GM12878 (cell line): ENCODE results near the gene FAHD1. TPM values are rescaled to one million over a fixed set of nuclear protein-coding genes. Genes with fewer than 3 reads are reported as not detected.

Experiments used
- CHD1 ChIP-seq: IDR thresholded peaks from 2 replicates; pipeline ENCODE4 v1.6.1; 2012; ENCODE audit warnings: low read depth, low read length, improper control_type of control experiment
- CTCF ChIP-seq, 3 experiments: IDR thresholded peaks in 2 of 3; conservative IDR thresholded peaks in 1 of 3; 2 replicates each; pipeline ENCODE4 v1.5.1; 2011; ENCODE audit warnings: low read depth in 3 of 3, low read length in 3 of 3, mild to moderate bottlenecking in 3 of 3, control low read depth in 2 of 3, moderate library complexity in 2 of 3, inconsistent platforms in 1 of 3, mixed read lengths in 1 of 3; ENCODE audit not compliant: control insufficient read depth in 2 of 3, insufficient read depth in 1 of 3; ENCODE audit errors: extremely low read depth in 1 of 3
- EED ChIP-seq: sonication (generic); IDR thresholded peaks from 2 replicates; pipeline ENCODE4 v1.6.1; 2016; ENCODE audit warnings: antibody characterized with exemption, low read depth
- EGR1 ChIP-seq, 2 experiments: IDR thresholded peaks; 1 replicate in 1 of 2; 2 replicates in 1 of 2; pipeline ENCODE4 v1.6.1; 2011 to 2012; ENCODE audit warnings: low read depth in 2 of 2, low read length in 2 of 2, borderline replicate concordance in 1 of 2, mild to moderate bottlenecking in 1 of 2, moderate library complexity in 1 of 2
- MTA3 ChIP-seq: IDR thresholded peaks from 2 replicates; pipeline ENCODE4 v1.6.1; 2012; ENCODE audit warnings: low read length, inconsistent platforms, borderline replicate concordance
- PAX8 ChIP-seq: fragments of 450-650 bp; IDR thresholded peaks from 2 replicates; pipeline ENCODE4 v1.6.1; 2017; ENCODE audit warnings: mild to moderate bottlenecking, moderate library complexity
- SIX5 ChIP-seq: IDR thresholded peaks from 2 replicates; pipeline ENCODE4 v1.6.1; 2011; ENCODE audit warnings: mild to moderate bottlenecking, low read depth, low read length, moderate library complexity; ENCODE audit not compliant: severe bottlenecking
- SMAD1 ChIP-seq: fragments of 450-650 bp; IDR thresholded peaks from 2 replicates; pipeline ENCODE4 v1.6.1; 2018; ENCODE audit warnings: mild to moderate bottlenecking, low read depth; ENCODE audit not compliant: partially characterized antibody
- SMARCA5 ChIP-seq: fragments of 450-650 bp; IDR thresholded peaks from 2 replicates; pipeline ENCODE4 v1.6.1; 2017; ENCODE audit warnings: mild to moderate bottlenecking
- SREBF2 ChIP-seq: IDR thresholded peaks from 2 replicates; pipeline ENCODE4 v1.6.1; 2012; ENCODE audit warnings: mild to moderate bottlenecking, low read length
- YBX1 ChIP-seq: fragments of 450-650 bp; IDR thresholded peaks from 2 replicates; pipeline ENCODE4 v1.6.1; 2016; ENCODE audit warnings: antibody characterized with exemption
- polyA plus RNA-seq, 11 experiments: library from polyadenylated mRNA; depleted of rRNA in 4 of 11; unstranded in 6 of 11; stranded (reverse) in 5 of 11; fragments of >200 nt; fragmentation: Nextera tagmentation in 4 of 11; fragmentation: Illumina TruSeq in 1 of 11; extraction: Ambion mirVana in 4 of 11; extraction: Trizol in 1 of 11; gene quantifications; 1 replicate in 1 of 11; 2 replicates in 10 of 11; pipeline versions ENCODE4 v1.2.1 to v1.2.3, GENCODE V29; 2011 to 2016; ENCODE audit warnings: inconsistent platforms in 2 of 11, missing spikeins in 2 of 11, low read depth in 1 of 11
- total RNA-seq, 4 experiments: library from RNA; depleted of rRNA in 3 of 4; stranded (reverse); fragments of >200 nt in 3 of 4; fragmentation: Illumina TruSeq in 1 of 4; extraction: Trizol in 1 of 4; gene quantifications; 2 replicates each; pipeline versions ENCODE4 v1.2.1 to v1.2.3, GENCODE V29; 2013 to 2021
- TF ChIP-seq, protein P1 (sequence below): IDR thresholded peaks from 2 replicates; pipeline ENCODE4 v1.6.1; 2012; ENCODE audit warnings: low read depth, low read length, improper control_type of control experiment
- TF ChIP-seq, protein P2 (sequence below): fragments of 450-650 bp; IDR thresholded peaks from 2 replicates; pipeline ENCODE4 v1.6.1; 2017; ENCODE audit warnings: low read depth, mild to moderate bottlenecking, moderate library complexity
- TF ChIP-seq, protein P3 (sequence below): fragments of 450-650 bp; IDR thresholded peaks from 2 replicates; pipeline ENCODE4 v1.6.1; 2017; ENCODE audit warnings: borderline replicate concordance
- TF ChIP-seq, protein P4 (sequence below): IDR thresholded peaks from 2 replicates; pipeline ENCODE4 v1.6.1; 2012; ENCODE audit warnings: mild to moderate bottlenecking, low read depth, low read length
- TF ChIP-seq, protein P5 (sequence below): IDR thresholded peaks from 2 replicates; pipeline ENCODE4 v1.6.1; 2012; ENCODE audit warnings: low read length, inconsistent platforms

Gene FAHD1
- total and polyA plus RNA-seq, 10 of the 15 experiments (the other 5 are each of a cell fraction or from before 2014, with no cell fraction given), result 4.3 to 43.0 (median 18.8) TPM

DNA sequence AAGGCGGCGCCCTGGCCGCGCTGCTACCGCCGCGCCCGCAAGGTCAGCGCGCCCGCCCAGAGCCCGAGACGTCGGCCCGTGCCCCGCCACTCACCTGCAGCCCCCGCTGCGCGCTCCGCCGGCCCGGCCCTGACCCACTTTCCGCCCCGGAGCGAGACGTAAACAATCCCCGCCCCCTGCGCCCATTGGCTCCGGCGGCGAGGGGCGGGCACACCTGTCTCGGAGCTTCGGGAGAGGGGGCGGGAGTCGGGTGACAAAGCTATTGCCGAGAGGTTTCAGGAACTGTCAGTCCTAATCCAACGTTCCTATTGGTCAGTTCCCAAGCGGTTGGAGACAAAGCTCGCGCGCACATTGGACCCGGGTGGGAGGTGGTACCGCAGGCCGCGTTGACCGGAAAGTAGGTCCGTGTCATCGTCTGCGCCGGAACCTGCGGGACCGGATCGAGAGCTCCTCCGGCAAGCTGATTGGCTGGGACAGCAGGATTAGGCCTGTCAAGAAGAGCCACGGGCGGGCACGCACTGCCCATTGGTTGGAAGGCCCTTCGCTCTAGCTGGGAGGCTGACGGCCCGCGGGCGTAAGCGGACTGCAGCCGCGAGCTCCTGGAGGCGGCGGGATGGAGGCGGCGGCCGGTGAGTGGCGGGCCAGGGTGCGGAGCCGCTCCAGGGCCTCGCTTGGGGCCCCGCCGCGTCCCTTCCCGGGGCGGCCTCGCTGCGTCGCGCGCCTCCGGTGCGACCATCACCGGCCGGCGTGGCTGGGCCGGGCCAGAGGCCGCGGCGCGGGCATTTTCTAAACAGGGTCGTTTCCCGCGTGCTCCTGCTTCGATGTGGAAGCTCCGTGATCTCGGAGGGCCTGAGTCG is 44.4 kb upstream of the FAHD1 start, which contains the start of the genes NUBP2 and SPSB3 (continued):
- no peak for TF ChIP-seq EED
- TF ChIP-seq, protein P1, sequence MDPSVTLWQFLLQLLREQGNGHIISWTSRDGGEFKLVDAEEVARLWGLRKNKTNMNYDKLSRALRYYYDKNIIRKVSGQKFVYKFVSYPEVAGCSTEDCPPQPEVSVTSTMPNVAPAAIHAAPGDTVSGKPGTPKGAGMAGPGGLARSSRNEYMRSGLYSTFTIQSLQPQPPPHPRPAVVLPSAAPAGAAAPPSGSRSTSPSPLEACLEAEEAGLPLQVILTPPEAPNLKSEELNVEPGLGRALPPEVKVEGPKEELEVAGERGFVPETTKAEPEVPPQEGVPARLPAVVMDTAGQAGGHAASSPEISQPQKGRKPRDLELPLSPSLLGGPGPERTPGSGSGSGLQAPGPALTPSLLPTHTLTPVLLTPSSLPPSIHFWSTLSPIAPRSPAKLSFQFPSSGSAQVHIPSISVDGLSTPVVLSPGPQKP, result peak; percentile 65; the same call in 1 of the 2 replicates
- no peak for TF ChIP-seq CTCF (IDR thresholded peaks at IDR 0.05 in 2 of 3, conservative IDR thresholded peaks at IDR 0.05 in 1 of 3; ENCODE audit: control insufficient read depth in 2 of 3, extremely low read depth in 1 of 3, insufficient read depth in 1 of 3, low read depth in 3 of 3, low read length in 3 of 3)
- TF ChIP-seq SMARCA5, result 0 out of 2 replicates have a peak, but pooled peaks have one; percentile 26
- TF ChIP-seq, protein P2, sequence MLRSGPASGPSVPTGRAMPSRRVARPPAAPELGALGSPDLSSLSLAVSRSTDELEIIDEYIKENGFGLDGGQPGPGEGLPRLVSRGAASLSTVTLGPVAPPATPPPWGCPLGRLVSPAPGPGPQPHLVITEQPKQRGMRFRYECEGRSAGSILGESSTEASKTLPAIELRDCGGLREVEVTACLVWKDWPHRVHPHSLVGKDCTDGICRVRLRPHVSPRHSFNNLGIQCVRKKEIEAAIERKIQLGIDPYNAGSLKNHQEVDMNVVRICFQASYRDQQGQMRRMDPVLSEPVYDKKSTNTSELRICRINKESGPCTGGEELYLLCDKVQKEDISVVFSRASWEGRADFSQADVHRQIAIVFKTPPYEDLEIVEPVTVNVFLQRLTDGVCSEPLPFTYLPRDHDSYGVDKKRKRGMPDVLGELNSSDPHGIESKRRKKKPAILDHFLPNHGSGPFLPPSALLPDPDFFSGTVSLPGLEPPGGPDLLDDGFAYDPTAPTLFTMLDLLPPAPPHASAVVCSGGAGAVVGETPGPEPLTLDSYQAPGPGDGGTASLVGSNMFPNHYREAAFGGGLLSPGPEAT, result peak; percentile 41; the same call in 1 of the 2 replicates
- TF ChIP-seq CHD1, result no peak
- TF ChIP-seq, protein P3, sequence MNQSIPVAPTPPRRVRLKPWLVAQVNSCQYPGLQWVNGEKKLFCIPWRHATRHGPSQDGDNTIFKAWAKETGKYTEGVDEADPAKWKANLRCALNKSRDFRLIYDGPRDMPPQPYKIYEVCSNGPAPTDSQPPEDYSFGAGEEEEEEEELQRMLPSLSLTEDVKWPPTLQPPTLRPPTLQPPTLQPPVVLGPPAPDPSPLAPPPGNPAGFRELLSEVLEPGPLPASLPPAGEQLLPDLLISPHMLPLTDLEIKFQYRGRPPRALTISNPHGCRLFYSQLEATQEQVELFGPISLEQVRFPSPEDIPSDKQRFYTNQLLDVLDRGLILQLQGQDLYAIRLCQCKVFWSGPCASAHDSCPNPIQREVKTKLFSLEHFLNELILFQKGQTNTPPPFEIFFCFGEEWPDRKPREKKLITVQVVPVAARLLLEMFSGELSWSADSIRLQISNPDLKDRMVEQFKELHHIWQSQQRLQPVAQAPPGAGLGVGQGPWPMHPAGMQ, result no peak
- no peak for TF ChIP-seq YBX1
- TF ChIP-seq SMAD1, result no peak
- peak; percentile 46 for TF ChIP-seq SIX5
- TF ChIP-seq SREBF2, result 0 out of 2 replicates have a peak, but pooled peaks have one; percentile 24
- TF ChIP-seq MTA3, result no peak
- TF ChIP-seq PAX8, result no peak
- peak in 1 of 2 experiments; percentile 32; a peak in 1 of 3 replicates for TF ChIP-seq EGR1 (IDR thresholded peaks at IDR 0.05; ENCODE audit: borderline replicate concordance in 1 of 2, low read depth in 2 of 2, low read length in 2 of 2)
- TF ChIP-seq, protein P4, sequence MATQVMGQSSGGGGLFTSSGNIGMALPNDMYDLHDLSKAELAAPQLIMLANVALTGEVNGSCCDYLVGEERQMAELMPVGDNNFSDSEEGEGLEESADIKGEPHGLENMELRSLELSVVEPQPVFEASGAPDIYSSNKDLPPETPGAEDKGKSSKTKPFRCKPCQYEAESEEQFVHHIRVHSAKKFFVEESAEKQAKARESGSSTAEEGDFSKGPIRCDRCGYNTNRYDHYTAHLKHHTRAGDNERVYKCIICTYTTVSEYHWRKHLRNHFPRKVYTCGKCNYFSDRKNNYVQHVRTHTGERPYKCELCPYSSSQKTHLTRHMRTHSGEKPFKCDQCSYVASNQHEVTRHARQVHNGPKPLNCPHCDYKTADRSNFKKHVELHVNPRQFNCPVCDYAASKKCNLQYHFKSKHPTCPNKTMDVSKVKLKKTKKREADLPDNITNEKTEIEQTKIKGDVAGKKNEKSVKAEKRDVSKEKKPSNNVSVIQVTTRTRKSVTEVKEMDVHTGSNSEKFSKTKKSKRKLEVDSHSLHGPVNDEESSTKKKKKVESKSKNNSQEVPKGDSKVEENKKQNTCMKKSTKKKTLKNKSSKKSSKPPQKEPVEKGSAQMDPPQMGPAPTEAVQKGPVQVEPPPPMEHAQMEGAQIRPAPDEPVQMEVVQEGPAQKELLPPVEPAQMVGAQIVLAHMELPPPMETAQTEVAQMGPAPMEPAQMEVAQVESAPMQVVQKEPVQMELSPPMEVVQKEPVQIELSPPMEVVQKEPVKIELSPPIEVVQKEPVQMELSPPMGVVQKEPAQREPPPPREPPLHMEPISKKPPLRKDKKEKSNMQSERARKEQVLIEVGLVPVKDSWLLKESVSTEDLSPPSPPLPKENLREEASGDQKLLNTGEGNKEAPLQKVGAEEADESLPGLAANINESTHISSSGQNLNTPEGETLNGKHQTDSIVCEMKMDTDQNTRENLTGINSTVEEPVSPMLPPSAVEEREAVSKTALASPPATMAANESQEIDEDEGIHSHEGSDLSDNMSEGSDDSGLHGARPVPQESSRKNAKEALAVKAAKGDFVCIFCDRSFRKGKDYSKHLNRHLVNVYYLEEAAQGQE, result no peak
- TF ChIP-seq, protein P5, sequence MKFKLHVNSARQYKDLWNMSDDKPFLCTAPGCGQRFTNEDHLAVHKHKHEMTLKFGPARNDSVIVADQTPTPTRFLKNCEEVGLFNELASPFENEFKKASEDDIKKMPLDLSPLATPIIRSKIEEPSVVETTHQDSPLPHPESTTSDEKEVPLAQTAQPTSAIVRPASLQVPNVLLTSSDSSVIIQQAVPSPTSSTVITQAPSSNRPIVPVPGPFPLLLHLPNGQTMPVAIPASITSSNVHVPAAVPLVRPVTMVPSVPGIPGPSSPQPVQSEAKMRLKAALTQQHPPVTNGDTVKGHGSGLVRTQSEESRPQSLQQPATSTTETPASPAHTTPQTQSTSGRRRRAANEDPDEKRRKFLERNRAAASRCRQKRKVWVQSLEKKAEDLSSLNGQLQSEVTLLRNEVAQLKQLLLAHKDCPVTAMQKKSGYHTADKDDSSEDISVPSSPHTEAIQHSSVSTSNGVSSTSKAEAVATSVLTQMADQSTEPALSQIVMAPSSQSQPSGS, result no peak
